GM21786 (cell line): Measurements from ENCODE around the gene MYCL.
"Not testable (repeated sequence)": the region's sequence is repeated elsewhere in the genome, so short reads cannot be mapped to it uniquely, and the experiment has no call there.

Experiments used
- ATAC-seq: cut with Tn5 transposase; IDR thresholded peaks from one replicate; pipeline ENCODE4 v1.9.1; 2021; ENCODE audit not compliant: unreplicated experiment

The MYCL gene

GRCh38 chr1:39919545-39919944, 17.8 kb upstream of the MYCL start:
- ATAC-seq = no peak

- ATAC-seq = no peak
Measured at GRCh38 chr1:39917825-39918224, 16.1 kb upstream of the MYCL start.

GRCh38 chr1:39915499-39916129, 13.9 kb upstream of the MYCL start:
- ATAC-seq = no peak

GRCh38 chr1:39913136-39913535, 11.4 kb upstream of the MYCL start:
- not testable (repeated sequence) for ATAC-seq

- ATAC-seq = no peak
Measured at GRCh38 chr1:39910263-39910662, 8.5 kb upstream of the MYCL start.

- no peak for ATAC-seq
Measured at GRCh38 chr1:39908534-39908933, 6.8 kb upstream of the MYCL start.

GRCh38 chr1:39907528-39908453, 6.1 kb upstream of the MYCL start:
- no peak for ATAC-seq

GRCh38 chr1:39905172-39905571, 3.5 kb upstream of the MYCL start:
- ATAC-seq = no peak

GRCh38 chr1:39902460-39902807, 717 bp upstream of the MYCL start:
- ATAC-seq = no peak

- ATAC-seq = peak; percentile 20
Measured at GRCh38 chr1:39901464-39901713, 328 bp downstream of the MYCL start.

GRCh38 chr1:39900662-39901463, 854 bp downstream of the MYCL start:
- ATAC-seq = no peak

GRCh38 chr1:39899611-39900538, 1.8 kb downstream of the MYCL start:
- no peak for ATAC-seq

- no peak for ATAC-seq
Measured at GRCh38 chr1:39898648-39899603, 2.8 kb downstream of the MYCL start.

- ATAC-seq = no peak
Measured at GRCh38 chr1:39898191-39898590, 3.5 kb downstream of the MYCL start.

- ATAC-seq = no peak
Measured at GRCh38 chr1:39896909-39897685, 4.6 kb downstream of the MYCL start.

GRCh38 chr1:39895731-39896480, 5.8 kb downstream of the MYCL start:
- ATAC-seq = no peak

GRCh38 chr1:39894884-39895495, 6.7 kb downstream of the MYCL start:
- ATAC-seq = no peak
